22Rv1 (cell line): ENCODE measurements around the gene NEUROD2.
"Not testable (repeated sequence)": the region's sequence is repeated elsewhere in the genome, so short reads cannot be mapped to it uniquely, and the experiment has no call there.

Experiments
- H3K27ac ChIP-seq: fragments of 450-650 bp; 2 replicates; pipeline ENCODE4 v1.5.1; 2017
- CTCF ChIP-seq: fragments of 450-650 bp; IDR thresholded peaks from 2 replicates; pipeline ENCODE4 v1.5.1; 2017; ENCODE audit warnings: mild to moderate bottlenecking
- ZFX ChIP-seq: fragments of 450-650 bp; IDR thresholded peaks from 2 replicates; pipeline ENCODE4 v1.6.1; 2017; ENCODE audit warnings: antibody characterized with exemption, borderline replicate concordance

The NEUROD2 gene

GRCh38 chr17:39591958-39592954, 15.5 kb downstream of the NEUROD2 start:
- TF ChIP-seq CTCF: no peak
- no peak for TF ChIP-seq ZFX
- H3K27ac ChIP-seq: no peak overlapping the region

- H3K27ac ChIP-seq: not testable (repeated sequence)
Measured at GRCh38 chr17:39590180-39590579, 17.5 kb downstream of the NEUROD2 start.

GRCh38 chr17:39582658-39583057, 25.1 kb downstream of the NEUROD2 start:
- TF ChIP-seq ZFX: no peak
- TF ChIP-seq CTCF: no peak
- H3K27ac ChIP-seq: no peak overlapping the region

GRCh38 chr17:39581759-39582085, 26.0 kb downstream of the NEUROD2 start:
- no peak for TF ChIP-seq CTCF
- no peak for TF ChIP-seq ZFX
- no peak overlapping the region for H3K27ac ChIP-seq

GRCh38 chr17:39581071-39581758, 26.5 kb downstream of the NEUROD2 start:
- no peak overlapping the region for H3K27ac ChIP-seq
- TF ChIP-seq CTCF: no peak
- TF ChIP-seq ZFX: no peak

GRCh38 chr17:39580082-39580468, 27.6 kb downstream of the NEUROD2 start:
- H3K27ac ChIP-seq: no peak overlapping the region
- TF ChIP-seq CTCF (no peak), ZFX (no peak)

- no peak for TF ChIP-seq CTCF
- no peak overlapping the region for H3K27ac ChIP-seq
Measured at GRCh38 chr17:39579318-39580081, 28.2 kb downstream of the NEUROD2 start.
